Thoracic aorta (tissue), 2 donors: ENCODE measurements around the gene KLHL26. TPM values are rescaled to one million over a fixed set of nuclear protein-coding genes. Genes with fewer than 3 reads are reported as not detected.

Source experiments
- ATAC-seq: fragments of 150-250 bp; one replicate; pipeline ENCODE4 v1.8.0; 2017; ENCODE audit warnings: low read depth; ENCODE audit not compliant: insufficient number of reproducible peaks, low FRiP score
- DNase-seq: peaks from one replicate; pipeline ENCODE4 v3.0.0-alpha.2; 2020; ENCODE audit warnings: low spot score
- H3K27ac ChIP-seq, 2 donors: fragments of 200-600 bp; sonication (generic); 1 replicate in 1 of 2; 2 replicates in 1 of 2; pipeline ENCODE4 v1.5.1; 2016; ENCODE audit warnings: mild to moderate bottlenecking in 2 of 2, moderate library complexity in 2 of 2
- H3K27me3 ChIP-seq: fragments of 200-600 bp; sonication (generic); replicated peaks from 2 replicates; pipeline ENCODE4 v1.6.0; 2016; ENCODE audit warnings: mild to moderate bottlenecking; ENCODE audit not compliant: insufficient read depth
- H3K36me3 ChIP-seq: fragments of 200-600 bp; sonication (generic); one replicate; pipeline ENCODE4 v1.5.1; 2016
- H3K4me1 ChIP-seq, 2 donors: fragments of 200-600 bp; sonication (generic); 1 replicate in 1 of 2; 2 replicates in 1 of 2; pipeline versions ENCODE4 v1.5.1 to v1.6.0; 2016; ENCODE audit warnings: low read depth in 2 of 2, mild to moderate bottlenecking in 1 of 2; ENCODE audit not compliant: control insufficient read depth in 1 of 2
- H3K4me3 ChIP-seq: fragments of 200-600 bp; sonication (generic); 2 replicates; pipeline ENCODE4 v1.5.1; 2016; ENCODE audit warnings: mild to moderate bottlenecking
- H3K9me3 ChIP-seq: fragments of 200-600 bp; sonication (generic); 2 replicates; pipeline ENCODE4 v1.5.1; 2016
- total RNA-seq, 2 donors: library from RNA; depleted of rRNA; stranded (reverse); fragments of >200 nt; gene quantifications; one replicate each; pipeline versions ENCODE4 v1.1.0 to v1.2.3, GENCODE V29; 2016
- TF ChIP-seq, protein P1 (sequence below): fragments of 200-600 bp; sonication (generic); IDR thresholded peaks from one replicate; pipeline ENCODE4 v1.5.1; 2019; ENCODE audit warnings: antibody characterized with exemption

Gene KLHL26
- total RNA-seq, 2 donors from 2014 or later = 11.2 to 24.5 TPM

DNA sequence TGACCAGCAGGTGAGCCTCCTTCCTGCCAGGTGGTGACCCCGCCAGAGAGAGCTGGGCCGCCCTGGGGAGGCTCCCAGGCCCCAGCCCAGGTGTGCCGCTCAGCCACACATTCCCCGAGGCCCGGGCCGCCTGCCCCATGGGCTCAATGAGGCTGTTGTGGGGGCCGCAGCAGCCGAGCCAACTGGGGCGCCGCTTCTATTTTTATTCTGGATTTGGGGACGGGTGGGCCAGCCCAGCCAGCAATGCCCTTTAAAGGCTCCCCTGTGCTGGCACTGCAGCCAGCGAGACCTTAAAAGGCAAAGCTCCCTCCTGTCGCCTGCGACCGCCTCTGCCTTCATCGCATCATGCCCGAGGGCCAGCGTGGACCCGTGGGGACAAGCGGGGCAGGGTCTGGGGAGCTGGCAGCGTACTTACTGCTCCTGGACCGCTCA, 29.0 kb downstream of the KLHL26 start:
- no peaks in the 10 kb centered on the region for H3K27me3 ChIP-seq
- no peaks in the 10 kb centered on the region for H3K9me3 ChIP-seq
- H3K27ac ChIP-seq = peak overlapping the region; percentile 76 to 86
- H3K4me3 ChIP-seq = no peak overlapping the region
- peaks cover 9 to 50% of the 10 kb centered on the region in 2 donors for H3K4me1 ChIP-seq
- peaks cover 29% of the 10 kb centered on the region for H3K36me3 ChIP-seq
- TF ChIP-seq, protein P1, sequence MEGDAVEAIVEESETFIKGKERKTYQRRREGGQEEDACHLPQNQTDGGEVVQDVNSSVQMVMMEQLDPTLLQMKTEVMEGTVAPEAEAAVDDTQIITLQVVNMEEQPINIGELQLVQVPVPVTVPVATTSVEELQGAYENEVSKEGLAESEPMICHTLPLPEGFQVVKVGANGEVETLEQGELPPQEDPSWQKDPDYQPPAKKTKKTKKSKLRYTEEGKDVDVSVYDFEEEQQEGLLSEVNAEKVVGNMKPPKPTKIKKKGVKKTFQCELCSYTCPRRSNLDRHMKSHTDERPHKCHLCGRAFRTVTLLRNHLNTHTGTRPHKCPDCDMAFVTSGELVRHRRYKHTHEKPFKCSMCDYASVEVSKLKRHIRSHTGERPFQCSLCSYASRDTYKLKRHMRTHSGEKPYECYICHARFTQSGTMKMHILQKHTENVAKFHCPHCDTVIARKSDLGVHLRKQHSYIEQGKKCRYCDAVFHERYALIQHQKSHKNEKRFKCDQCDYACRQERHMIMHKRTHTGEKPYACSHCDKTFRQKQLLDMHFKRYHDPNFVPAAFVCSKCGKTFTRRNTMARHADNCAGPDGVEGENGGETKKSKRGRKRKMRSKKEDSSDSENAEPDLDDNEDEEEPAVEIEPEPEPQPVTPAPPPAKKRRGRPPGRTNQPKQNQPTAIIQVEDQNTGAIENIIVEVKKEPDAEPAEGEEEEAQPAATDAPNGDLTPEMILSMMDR = no peak
- no peak for ATAC-seq
- no peak for DNase-seq

DNA sequence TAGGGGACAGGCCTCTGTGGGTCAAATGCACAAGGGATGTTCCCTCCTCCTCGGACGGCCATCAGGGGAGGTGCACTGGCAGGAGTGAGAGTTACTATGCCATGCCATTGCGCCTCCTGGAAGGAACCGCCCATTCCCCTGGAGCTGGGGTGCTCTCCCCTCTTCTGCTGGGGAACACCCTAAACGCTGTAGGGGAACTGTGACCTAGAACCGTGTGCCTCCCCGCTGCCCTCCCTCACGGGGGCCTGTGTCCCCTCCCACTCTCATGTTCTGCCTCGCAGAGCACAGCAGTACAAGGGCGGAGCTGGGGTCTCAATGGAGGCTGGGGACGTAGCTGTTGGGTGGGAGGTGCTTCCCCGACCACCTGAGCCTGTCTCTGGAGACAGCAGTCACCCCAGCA, 29.5 kb downstream of the KLHL26 start:
- TF ChIP-seq, protein P1 = no peak
- H3K4me1 ChIP-seq = peaks cover 7 to 45% of the 10 kb centered on the region in 2 donors
- peaks cover 29% of the 10 kb centered on the region for H3K36me3 ChIP-seq
- peak overlapping the region; percentile 76 to 86 for H3K27ac ChIP-seq
- H3K9me3 ChIP-seq = no peaks in the 10 kb centered on the region
- DNase-seq = no peak
- no peak for ATAC-seq
- no peak overlapping the region for H3K4me3 ChIP-seq
- no peaks in the 10 kb centered on the region for H3K27me3 ChIP-seq

DNA sequence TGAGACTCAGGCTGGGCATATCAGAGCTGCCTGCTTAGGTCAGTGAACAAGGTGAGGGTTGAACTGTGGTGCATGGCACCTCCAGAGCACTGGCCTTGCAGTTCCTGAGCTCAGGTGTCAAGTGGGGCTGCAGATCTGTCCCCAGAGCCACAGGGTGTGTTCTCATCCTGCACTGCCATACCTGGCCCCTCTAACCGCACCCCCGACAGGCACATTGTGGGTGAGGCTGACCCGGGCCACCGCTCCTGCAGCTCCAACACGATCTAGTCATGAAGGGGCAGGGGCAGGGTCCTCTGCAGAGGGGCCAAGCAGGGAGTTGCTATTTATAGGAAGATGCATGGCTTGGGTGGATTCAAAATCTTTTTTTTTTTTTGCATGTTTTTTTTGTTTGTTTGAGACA, 30.0 kb downstream of the KLHL26 start:
- ATAC-seq (no peak), DNase-seq (no peak)
- TF ChIP-seq, protein P1 = no peak
- no peaks in the 10 kb centered on the region for H3K9me3 ChIP-seq
- peak overlapping the region; percentile 76 to 86 for H3K27ac ChIP-seq
- H3K27me3 ChIP-seq = no peaks in the 10 kb centered on the region
- no peak overlapping the region for H3K4me3 ChIP-seq
- H3K36me3 ChIP-seq = peaks cover 29% of the 10 kb centered on the region
- peaks cover 7 to 45% of the 10 kb centered on the region in 2 donors for H3K4me1 ChIP-seq

DNA sequence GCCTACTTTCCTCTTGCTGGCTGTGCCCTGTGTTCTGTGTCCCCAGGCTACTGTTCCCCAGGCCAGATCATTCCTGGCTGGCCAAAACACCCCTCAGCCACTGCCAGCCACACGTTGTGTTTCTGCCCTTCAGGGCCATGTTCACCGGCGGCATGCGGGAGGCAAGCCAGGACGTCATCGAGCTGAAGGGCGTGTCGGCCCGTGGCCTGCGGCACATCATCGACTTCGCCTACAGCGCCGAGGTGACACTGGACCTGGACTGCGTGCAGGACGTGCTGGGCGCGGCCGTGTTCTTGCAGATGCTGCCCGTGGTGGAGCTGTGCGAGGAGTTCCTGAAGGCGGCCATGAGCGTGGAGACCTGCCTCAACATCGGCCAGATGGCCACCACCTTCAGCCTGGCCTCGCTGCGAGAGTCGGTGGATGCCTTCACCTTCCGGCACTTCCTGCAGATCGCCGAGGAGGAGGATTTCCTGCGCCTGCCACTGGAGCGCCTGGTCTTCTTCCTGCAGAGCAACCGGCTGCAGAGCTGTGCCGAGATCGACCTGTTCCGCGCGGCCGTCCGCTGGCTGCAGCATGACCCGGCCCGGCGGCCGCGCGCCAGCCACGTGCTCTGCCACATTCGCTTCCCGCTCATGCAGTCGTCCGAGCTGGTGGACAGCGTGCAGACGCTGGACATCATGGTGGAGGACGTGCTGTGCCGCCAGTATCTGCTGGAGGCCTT, 30.9 kb downstream of the KLHL26 start:
- no peaks in the 10 kb centered on the region for H3K27me3 ChIP-seq
- TF ChIP-seq, protein P1 = no peak
- H3K4me1 ChIP-seq = peaks cover 7 to 45% of the 10 kb centered on the region in 2 donors
- H3K27ac ChIP-seq = no peak overlapping the region
- no peaks in the 10 kb centered on the region for H3K9me3 ChIP-seq
- H3K36me3 ChIP-seq = peaks cover 29% of the 10 kb centered on the region
- DNase-seq (no peak), ATAC-seq (no peak)
- no peak overlapping the region for H3K4me3 ChIP-seq

DNA sequence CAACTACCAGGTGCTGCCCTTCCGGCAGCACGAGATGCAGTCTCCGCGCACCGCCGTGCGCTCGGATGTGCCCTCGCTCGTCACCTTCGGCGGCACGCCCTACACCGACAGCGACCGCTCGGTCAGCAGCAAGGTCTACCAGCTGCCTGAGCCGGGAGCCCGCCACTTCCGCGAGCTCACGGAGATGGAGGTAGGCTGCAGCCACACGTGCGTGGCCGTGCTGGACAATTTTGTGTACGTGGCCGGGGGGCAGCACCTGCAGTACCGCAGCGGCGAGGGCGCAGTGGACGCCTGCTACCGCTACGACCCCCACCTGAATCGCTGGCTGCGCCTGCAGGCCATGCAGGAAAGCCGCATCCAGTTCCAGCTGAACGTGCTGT, 31.4 kb downstream of the KLHL26 start:
- DNase-seq = no peak
- no peak overlapping the region for H3K4me3 ChIP-seq
- peaks cover 5 to 45% of the 10 kb centered on the region in 2 donors for H3K4me1 ChIP-seq
- H3K36me3 ChIP-seq = peaks cover 29% of the 10 kb centered on the region
- no peak overlapping the region for H3K27ac ChIP-seq
- H3K9me3 ChIP-seq = no peaks in the 10 kb centered on the region
- no peaks in the 10 kb centered on the region for H3K27me3 ChIP-seq
- TF ChIP-seq, protein P1 = no peak
- ATAC-seq = no peak
